Panc1 (cell line): ENCODE data around the gene PGS1.

ENCODE experiments used
- CTCF ChIP-seq: fragments of 450-650 bp; IDR thresholded peaks from 2 replicates; pipeline ENCODE4 v1.5.1; 2017; ENCODE audit warnings: mild to moderate bottlenecking
- SIN3A ChIP-seq: IDR thresholded peaks from 2 replicates; pipeline ENCODE4 v1.6.1; 2012; ENCODE audit warnings: low read depth, mild to moderate bottlenecking, low read length, moderate library complexity, borderline replicate concordance; ENCODE audit not compliant: insufficient read depth

DNA sequence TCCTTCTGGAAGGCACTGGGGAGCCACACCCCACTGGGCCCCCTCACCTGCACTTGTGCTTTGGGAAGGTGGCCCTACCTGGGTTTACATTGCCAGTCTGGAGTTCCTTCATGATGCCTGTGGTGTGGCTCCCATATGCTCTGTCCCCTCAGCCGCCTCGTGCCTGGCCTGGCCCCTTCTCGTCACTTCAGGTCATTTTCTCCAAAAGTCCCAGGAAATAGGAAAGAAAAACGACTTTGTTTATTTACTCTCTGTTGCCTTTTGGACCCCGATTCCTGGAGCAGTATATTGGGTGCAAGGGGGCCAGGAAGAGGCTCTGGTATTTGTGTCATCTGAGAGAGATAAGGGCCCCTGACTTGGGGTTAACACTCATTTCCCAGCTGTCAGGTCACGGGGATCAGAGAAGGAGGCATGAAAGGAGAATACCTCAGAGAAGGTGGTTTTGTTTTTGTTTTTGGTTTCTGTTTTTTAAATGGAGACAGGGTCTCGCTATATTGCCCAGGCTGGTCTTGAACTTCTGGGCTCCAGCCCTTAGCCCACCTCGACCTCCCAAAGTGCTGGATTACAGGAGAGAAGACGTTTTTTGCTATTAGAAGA is 23.3 kb upstream of the PGS1 start:
- no peak for TF ChIP-seq CTCF
- no peak for TF ChIP-seq SIN3A
